GM10266 (cell line): Measurements from ENCODE around the gene ASB10.

Source experiments
- DNase-seq: peaks from one replicate; pipeline ENCODE4 v3.0.0; 2012; ENCODE audit errors: extremely low spot score
- TF ChIP-seq, protein P1 (sequence below): IDR thresholded peaks from 2 replicates; pipeline ENCODE4 v1.5.1; 2012; ENCODE audit warnings: mild to moderate bottlenecking, low read depth; ENCODE audit not compliant: control insufficient read depth, insufficient read depth; ENCODE audit errors: missing control alignments

ASB10 gene

GRCh38 chr7:151223728-151224127 lies 36.7 kb upstream of the ASB10 start:
- no peak for DNase-seq
- TF ChIP-seq, protein P1, sequence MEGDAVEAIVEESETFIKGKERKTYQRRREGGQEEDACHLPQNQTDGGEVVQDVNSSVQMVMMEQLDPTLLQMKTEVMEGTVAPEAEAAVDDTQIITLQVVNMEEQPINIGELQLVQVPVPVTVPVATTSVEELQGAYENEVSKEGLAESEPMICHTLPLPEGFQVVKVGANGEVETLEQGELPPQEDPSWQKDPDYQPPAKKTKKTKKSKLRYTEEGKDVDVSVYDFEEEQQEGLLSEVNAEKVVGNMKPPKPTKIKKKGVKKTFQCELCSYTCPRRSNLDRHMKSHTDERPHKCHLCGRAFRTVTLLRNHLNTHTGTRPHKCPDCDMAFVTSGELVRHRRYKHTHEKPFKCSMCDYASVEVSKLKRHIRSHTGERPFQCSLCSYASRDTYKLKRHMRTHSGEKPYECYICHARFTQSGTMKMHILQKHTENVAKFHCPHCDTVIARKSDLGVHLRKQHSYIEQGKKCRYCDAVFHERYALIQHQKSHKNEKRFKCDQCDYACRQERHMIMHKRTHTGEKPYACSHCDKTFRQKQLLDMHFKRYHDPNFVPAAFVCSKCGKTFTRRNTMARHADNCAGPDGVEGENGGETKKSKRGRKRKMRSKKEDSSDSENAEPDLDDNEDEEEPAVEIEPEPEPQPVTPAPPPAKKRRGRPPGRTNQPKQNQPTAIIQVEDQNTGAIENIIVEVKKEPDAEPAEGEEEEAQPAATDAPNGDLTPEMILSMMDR = no peak

- TF ChIP-seq, protein P1 = no peak
- no peak for DNase-seq
These were observed 31.1 kb upstream of the ASB10 start for GRCh38 chr7:151218170-151218569.

DNA sequence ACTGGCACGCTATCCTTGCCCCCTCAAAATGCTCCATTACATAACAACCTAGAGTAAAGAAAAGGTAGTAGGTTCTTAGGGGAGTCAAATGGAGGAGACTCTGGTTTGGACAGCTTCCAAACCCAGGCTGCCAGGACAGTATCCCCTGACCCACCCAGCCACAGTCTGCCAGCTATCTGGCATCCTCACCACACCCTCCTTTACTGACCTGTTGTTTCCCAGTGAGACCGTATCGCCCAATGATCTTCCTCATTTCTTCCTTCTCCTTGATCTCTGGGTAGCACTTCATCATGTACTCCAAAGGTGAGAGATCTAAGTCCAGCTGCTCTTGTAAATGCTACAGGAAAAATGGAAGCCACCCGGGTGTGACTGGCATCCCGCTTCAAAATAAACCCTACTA lies 28.3 kb upstream of the ASB10 start:
- TF ChIP-seq, protein P1 = no peak
- no peak for DNase-seq

DNA sequence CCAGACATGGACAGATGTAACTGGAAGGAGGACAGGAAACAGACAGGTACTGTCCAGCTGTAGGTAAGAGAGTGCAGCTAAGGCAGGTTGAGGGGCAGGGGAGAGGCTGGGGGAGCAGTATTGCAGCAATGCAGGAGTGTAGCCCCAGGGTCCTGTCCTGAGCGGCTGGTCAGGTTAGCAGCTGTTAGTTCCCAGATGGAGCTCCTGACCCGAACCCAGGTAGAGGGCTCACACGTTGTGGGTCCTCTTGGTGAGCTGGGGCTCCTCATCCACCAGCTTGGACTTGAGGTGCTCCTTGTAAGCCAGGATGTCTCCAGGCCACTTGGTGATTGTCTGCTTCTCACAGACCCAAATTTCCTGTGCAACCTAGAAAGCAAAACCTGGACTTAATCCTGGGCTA lies 26.8 kb upstream of the ASB10 start:
- TF ChIP-seq, protein P1 = no peak
- no peak for DNase-seq

DNA sequence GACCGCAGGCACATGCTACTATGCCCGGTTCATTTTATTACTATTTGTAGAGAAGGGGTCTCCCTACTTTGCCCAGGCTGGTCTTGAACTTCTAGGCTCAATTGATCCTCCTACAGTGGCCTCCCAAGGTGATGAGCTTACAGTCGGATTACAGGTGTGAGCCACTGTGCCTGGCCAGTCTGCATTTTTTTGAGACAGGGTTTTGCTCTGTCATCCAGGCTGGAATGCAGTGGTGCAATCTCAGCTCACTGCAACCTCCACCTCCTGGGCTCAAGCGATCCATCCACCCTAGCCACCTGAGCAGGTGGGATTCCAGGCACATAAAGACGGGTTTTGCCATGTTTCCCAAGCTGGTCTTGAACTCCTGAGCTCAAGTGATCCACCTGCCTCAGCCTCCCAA lies 25.6 kb upstream of the ASB10 start:
- DNase-seq = no peak

DNA sequence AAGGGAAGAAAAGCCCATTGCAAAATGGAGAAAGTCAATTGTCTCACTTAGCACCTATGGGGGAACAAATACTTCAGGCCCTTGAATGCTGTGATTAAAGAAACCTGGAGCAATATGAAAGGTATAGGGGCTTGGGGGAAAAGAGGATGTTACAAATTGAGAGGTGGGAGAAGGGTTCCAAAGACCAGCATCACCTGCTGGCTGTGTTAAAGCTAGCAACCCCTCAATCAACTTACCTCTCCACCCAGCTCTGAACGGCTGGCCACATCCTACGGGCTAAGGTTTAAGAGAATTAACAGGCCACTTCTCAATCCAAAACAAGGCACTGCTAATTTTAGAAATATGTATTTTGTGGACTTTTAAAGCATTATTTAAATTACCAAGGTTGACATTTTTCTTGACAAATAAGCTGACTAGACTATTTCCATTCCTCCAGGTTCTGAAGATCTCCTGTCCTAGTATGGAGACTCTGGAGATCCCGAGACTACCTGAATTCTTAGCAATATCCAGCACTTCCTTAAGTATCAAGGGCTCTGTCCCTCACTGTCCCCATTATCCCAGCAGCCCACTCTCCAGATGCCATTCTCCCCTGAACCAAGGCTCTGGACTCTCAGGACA lies 24.2 kb upstream of the ASB10 start:
- no peak for DNase-seq
- TF ChIP-seq, protein P1 = no peak

More for the DNA sequence above, 25.6 kb upstream of the ASB10 start:
- TF ChIP-seq, protein P1 = no peak

DNA sequence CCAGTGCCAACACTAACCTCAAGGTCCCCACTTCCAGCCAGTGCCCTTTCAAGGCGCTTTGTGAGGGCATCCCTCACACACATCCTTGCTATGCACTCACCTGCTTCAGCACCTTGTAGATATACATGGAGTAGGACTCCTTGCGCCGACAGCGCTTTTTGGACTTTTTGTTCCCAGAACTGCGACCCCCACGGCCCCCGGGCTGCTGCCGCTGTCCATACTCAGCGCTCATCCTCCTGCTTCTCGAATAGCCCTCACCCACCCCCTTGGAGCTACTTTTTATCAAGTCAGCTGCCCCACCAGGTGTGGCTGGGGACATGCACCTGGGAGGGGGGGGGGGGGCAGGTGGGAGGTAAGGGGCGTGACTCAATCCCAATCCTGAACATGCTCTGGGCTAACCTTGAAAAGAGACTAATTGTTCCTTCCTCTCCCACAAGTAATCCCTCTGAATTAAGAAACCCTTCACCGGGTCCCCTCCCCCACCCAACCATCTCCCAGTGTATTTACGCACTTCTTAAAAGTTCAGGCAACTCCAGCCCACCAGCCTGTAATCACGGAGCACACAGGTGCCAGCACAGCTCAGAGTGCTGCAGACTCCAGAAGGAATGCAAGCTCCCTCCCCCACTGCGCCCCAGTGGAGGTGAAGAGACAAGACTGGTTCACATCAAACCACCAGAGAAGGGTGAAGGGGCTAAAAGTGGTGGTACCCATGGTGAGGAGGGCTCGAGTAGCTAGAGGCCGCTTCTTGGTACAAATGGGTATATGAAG lies 23.2 kb upstream of the ASB10 start, which contains the start of gene H2BK1:
TSS of gene H2BK1 (minus strand) at position 402 of the 768 bp plus-strand sequence. CDS start at position 232, 170 bp downstream.
- TF ChIP-seq, protein P1 = no peak
- DNase-seq = no peak
